ENCODE measurements around the gene RAB20.

The RAB20 gene

GRCh38 chr13:110486061-110486715 lies 75.3 kb downstream of the RAB20 start:
- H3K9me3 ChIP-seq (ENCODE audit: low read length) = no peaks in the 10 kb centered on the region
- H3K9me2 ChIP-seq (ENCODE audit: low read depth, low read length) = no peaks in the 10 kb centered on the region
- H3K79me2 ChIP-seq (ENCODE audit: insufficient read depth, low read length) = no peaks in the 10 kb centered on the region
- no peaks in the 10 kb centered on the region for H3K4me1 ChIP-seq (ENCODE audit: insufficient read depth, low read length, severe bottlenecking)
- no peak overlapping the region for H3K9ac ChIP-seq (ENCODE audit: low read length)
- H3K4me2 ChIP-seq (ENCODE audit: low read length) = no peak overlapping the region
- peaks cover 3% of the 10 kb centered on the region; the same call in 1 of the 2 replicates for H3K27me3 ChIP-seq (ENCODE audit: insufficient read depth, low read length)
- H3F3A ChIP-seq (ENCODE audit: insufficient read depth, low read length) = no peaks in the 10 kb centered on the region
- no peak overlapping the region for H3K27ac ChIP-seq (ENCODE audit: low read depth, low read length, poor library complexity, severe bottlenecking)
- TF ChIP-seq EZH2 (IDR thresholded peaks at IDR 0.05; ENCODE audit: borderline replicate concordance, low read length) (no peak), CTCF (IDR thresholded peaks at IDR 0.05; ENCODE audit: low read length) (no peak)
- H3K36me3 ChIP-seq (ENCODE audit: insufficient read depth, low read length) = no peaks in the 10 kb centered on the region
- no peak overlapping the region for H2AFZ ChIP-seq (ENCODE audit: low read length)
- H3K4me3 ChIP-seq (ENCODE audit: low read depth, low read length, poor library complexity, severe bottlenecking) = no peak overlapping the region
- no peaks in the 10 kb centered on the region for H4K20me1 ChIP-seq (ENCODE audit: insufficient read depth, low read length)

GRCh38 chr13:110485604-110486003 lies 75.9 kb downstream of the RAB20 start:
- H3K36me3 ChIP-seq (ENCODE audit: insufficient read depth, low read length) = no peaks in the 10 kb centered on the region
- H3K4me3 ChIP-seq (ENCODE audit: low read depth, low read length, poor library complexity, severe bottlenecking) = no peak overlapping the region
- peaks cover 3% of the 10 kb centered on the region; the same call in 1 of the 2 replicates for H3K27me3 ChIP-seq (ENCODE audit: insufficient read depth, low read length)
- TF ChIP-seq EZH2 (IDR thresholded peaks at IDR 0.05; ENCODE audit: borderline replicate concordance, low read length) (no peak), CTCF (IDR thresholded peaks at IDR 0.05; ENCODE audit: low read length) (no peak)
- no peaks in the 10 kb centered on the region for H3K4me1 ChIP-seq (ENCODE audit: insufficient read depth, low read length, severe bottlenecking)
- H3K9ac ChIP-seq (ENCODE audit: low read length) = no peak overlapping the region
- H4K20me1 ChIP-seq (ENCODE audit: insufficient read depth, low read length) = no peaks in the 10 kb centered on the region
- H3K27ac ChIP-seq (ENCODE audit: low read depth, low read length, poor library complexity, severe bottlenecking) = no peak overlapping the region
- H3K4me2 ChIP-seq (ENCODE audit: low read length) = no peak overlapping the region
- H3K9me3 ChIP-seq (ENCODE audit: low read length) = no peaks in the 10 kb centered on the region
- no peaks in the 10 kb centered on the region for H3K9me2 ChIP-seq (ENCODE audit: low read depth, low read length)
- no peak overlapping the region for H2AFZ ChIP-seq (ENCODE audit: low read length)
- no peaks in the 10 kb centered on the region for H3K79me2 ChIP-seq (ENCODE audit: insufficient read depth, low read length)
- H3F3A ChIP-seq (ENCODE audit: insufficient read depth, low read length) = no peaks in the 10 kb centered on the region

- no peak for TF ChIP-seq EZH2 (IDR thresholded peaks at IDR 0.05; ENCODE audit: borderline replicate concordance, low read length)
- TF ChIP-seq CTCF (IDR thresholded peaks at IDR 0.05; ENCODE audit: low read length) = no peak
- no peaks in the 10 kb centered on the region for H3K4me1 ChIP-seq (ENCODE audit: insufficient read depth, low read length, severe bottlenecking)
- no peaks in the 10 kb centered on the region for H3K36me3 ChIP-seq (ENCODE audit: insufficient read depth, low read length)
- no peaks in the 10 kb centered on the region for H3F3A ChIP-seq (ENCODE audit: insufficient read depth, low read length)
- H2AFZ ChIP-seq (ENCODE audit: low read length) = no peak overlapping the region
- no peaks in the 10 kb centered on the region for H3K9me2 ChIP-seq (ENCODE audit: low read depth, low read length)
- H3K9ac ChIP-seq (ENCODE audit: low read length) = no peak overlapping the region
- no peak overlapping the region for H3K4me3 ChIP-seq (ENCODE audit: low read depth, low read length, poor library complexity, severe bottlenecking)
- no peaks in the 10 kb centered on the region for H4K20me1 ChIP-seq (ENCODE audit: insufficient read depth, low read length)
- H3K4me2 ChIP-seq (ENCODE audit: low read length) = no peak overlapping the region
- H3K79me2 ChIP-seq (ENCODE audit: insufficient read depth, low read length) = no peaks in the 10 kb centered on the region
- peaks cover 3% of the 10 kb centered on the region; the same call in 1 of the 2 replicates for H3K27me3 ChIP-seq (ENCODE audit: insufficient read depth, low read length)
- no peak overlapping the region for H3K27ac ChIP-seq (ENCODE audit: low read depth, low read length, poor library complexity, severe bottlenecking)
- H3K9me3 ChIP-seq (ENCODE audit: low read length) = no peaks in the 10 kb centered on the region
These were observed 77.1 kb downstream of the RAB20 start for GRCh38 chr13:110484290-110485048.
